C4-2B (cell line): ENCODE results near the gene ZNF423.

Experiments
- ZFX ChIP-seq: fragments of 450-650 bp; IDR thresholded peaks from 2 replicates; pipeline ENCODE4 v1.6.1; 2017
- TF ChIP-seq, protein P1 (sequence below): fragments of 450-650 bp; conservative IDR thresholded peaks from 2 replicates; pipeline ENCODE4 v1.5.1; 2017; ENCODE audit warnings: mild to moderate bottlenecking

DNA sequence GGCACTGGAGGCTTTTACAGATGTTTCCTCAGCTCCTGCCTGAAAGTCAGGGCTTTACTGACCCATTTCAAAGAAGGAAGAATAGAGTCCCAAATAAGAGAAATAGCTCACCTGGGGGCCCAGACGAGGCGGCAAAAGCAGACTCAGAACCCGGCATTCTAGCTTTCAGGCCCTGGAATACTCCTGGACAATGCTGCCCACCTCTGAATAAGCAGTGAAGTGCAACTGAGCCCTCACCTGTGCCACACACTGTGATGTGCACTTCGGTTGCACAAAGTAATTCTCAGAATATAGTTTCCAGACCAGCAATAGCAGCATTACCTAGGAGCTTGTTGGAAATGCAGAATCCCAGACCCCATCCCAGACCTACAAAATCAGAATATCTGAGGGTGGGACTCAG is 54.6 kb downstream of the ZNF423 start:
- TF ChIP-seq, protein P1, sequence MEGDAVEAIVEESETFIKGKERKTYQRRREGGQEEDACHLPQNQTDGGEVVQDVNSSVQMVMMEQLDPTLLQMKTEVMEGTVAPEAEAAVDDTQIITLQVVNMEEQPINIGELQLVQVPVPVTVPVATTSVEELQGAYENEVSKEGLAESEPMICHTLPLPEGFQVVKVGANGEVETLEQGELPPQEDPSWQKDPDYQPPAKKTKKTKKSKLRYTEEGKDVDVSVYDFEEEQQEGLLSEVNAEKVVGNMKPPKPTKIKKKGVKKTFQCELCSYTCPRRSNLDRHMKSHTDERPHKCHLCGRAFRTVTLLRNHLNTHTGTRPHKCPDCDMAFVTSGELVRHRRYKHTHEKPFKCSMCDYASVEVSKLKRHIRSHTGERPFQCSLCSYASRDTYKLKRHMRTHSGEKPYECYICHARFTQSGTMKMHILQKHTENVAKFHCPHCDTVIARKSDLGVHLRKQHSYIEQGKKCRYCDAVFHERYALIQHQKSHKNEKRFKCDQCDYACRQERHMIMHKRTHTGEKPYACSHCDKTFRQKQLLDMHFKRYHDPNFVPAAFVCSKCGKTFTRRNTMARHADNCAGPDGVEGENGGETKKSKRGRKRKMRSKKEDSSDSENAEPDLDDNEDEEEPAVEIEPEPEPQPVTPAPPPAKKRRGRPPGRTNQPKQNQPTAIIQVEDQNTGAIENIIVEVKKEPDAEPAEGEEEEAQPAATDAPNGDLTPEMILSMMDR, result no peak
- no peak for TF ChIP-seq ZFX
